KMS-11 (cell line): ENCODE data around the gene CTNNA2.

ENCODE experiments used
- H2AFZ ChIP-seq: fragments of 200-600 bp; sonication (generic); 2 replicates; pipeline ENCODE4 v1.6.1; 2016; ENCODE audit warnings: antibody characterized with exemption, mixed run types, low read depth
- H3K27ac ChIP-seq: fragments of 200-600 bp; sonication (generic); 2 replicates; pipeline ENCODE4 v1.6.1; 2016; ENCODE audit warnings: mild to moderate bottlenecking, mixed run types
- H3K27me3 ChIP-seq: fragments of 200-600 bp; sonication (generic); 2 replicates; pipeline ENCODE4 v1.6.1; 2017; ENCODE audit warnings: mild to moderate bottlenecking, low read depth, mixed run types, moderate library complexity; ENCODE audit not compliant: insufficient read depth
- H3K36me3 ChIP-seq: fragments of 200-600 bp; sonication (generic); 2 replicates; pipeline ENCODE4 v1.6.1; 2017; ENCODE audit warnings: mild to moderate bottlenecking, mixed run types; ENCODE audit not compliant: insufficient read depth
- H3K4me1 ChIP-seq: fragments of 200-600 bp; sonication (generic); 2 replicates; pipeline ENCODE4 v1.6.1; 2016; ENCODE audit warnings: mild to moderate bottlenecking, low read depth, mixed run types; ENCODE audit not compliant: poor library complexity, severe bottlenecking
- H3K4me2 ChIP-seq: fragments of 200-600 bp; sonication (generic); 2 replicates; pipeline ENCODE4 v1.7.0; 2016; ENCODE audit warnings: mild to moderate bottlenecking, mixed run types
- H3K4me3 ChIP-seq: fragments of 200-600 bp; sonication (generic); IDR thresholded peaks from 2 replicates; pipeline ENCODE4 v1.6.1; 2017; ENCODE audit warnings: low read depth, low read length, mixed read lengths; ENCODE audit not compliant: insufficient read depth
- H3K79me2 ChIP-seq: fragments of 200-600 bp; sonication (generic); 2 replicates; pipeline ENCODE4 v1.6.1; 2016; ENCODE audit warnings: low read depth, mixed run types; ENCODE audit not compliant: insufficient read depth
- H3K9ac ChIP-seq: fragments of 200-600 bp; sonication (generic); 2 replicates; pipeline ENCODE4 v1.6.1; 2016; ENCODE audit warnings: mild to moderate bottlenecking, mixed run types
- H4K20me1 ChIP-seq: fragments of 200-600 bp; sonication (generic); 2 replicates; pipeline ENCODE4 v1.6.1; 2016; ENCODE audit warnings: mild to moderate bottlenecking, mixed run types; ENCODE audit not compliant: insufficient read depth
- CTCF ChIP-seq: fragments of 200-600 bp; sonication (generic); conservative IDR thresholded peaks from 2 replicates; pipeline ENCODE4 v1.6.1; 2017; ENCODE audit warnings: low read depth, mild to moderate bottlenecking, antibody characterized with exemption, low read length, moderate library complexity, mixed read lengths

Gene CTNNA2

DNA sequence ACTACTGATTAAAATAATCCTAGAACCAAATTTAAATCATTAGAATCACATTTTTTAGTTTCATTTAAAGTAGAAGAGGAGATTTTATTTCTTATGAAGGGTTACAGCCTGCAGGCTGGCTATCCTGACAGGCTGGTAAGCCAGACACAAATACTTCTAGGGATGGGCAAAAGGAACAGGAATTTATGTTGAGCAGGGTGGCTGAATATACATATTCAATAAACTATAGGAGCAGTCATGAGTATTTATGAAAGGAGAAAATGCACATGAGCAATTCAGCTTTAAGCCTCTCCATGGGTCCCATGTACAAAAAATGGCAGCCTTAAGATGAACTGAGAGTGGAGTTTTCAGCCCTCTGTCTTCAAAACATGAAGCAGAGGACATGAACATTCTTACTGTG, 182.4 kb downstream of the CTNNA2 start:
- Histone ChIP-seq H3K27me3 (no peaks in the 10 kb centered on the region), H2AFZ (no peak overlapping the region), H4K20me1 (no peaks in the 10 kb centered on the region), H3K27ac (no peak overlapping the region), H3K36me3 (no peaks in the 10 kb centered on the region), H3K4me2 (no peak overlapping the region), H3K4me3 (no peak overlapping the region), H3K79me2 (no peaks in the 10 kb centered on the region), H3K4me1 (no peaks in the 10 kb centered on the region), H3K9ac (no peak overlapping the region)
- TF ChIP-seq CTCF, result no peak

- Histone ChIP-seq H4K20me1 (no peaks in the 10 kb centered on the region), H3K4me1 (no peaks in the 10 kb centered on the region), H2AFZ (no peak overlapping the region), H3K27me3 (no peaks in the 10 kb centered on the region), H3K4me3 (no peak overlapping the region), H3K27ac (no peak overlapping the region), H3K79me2 (no peaks in the 10 kb centered on the region), H3K36me3 (no peaks in the 10 kb centered on the region), H3K4me2 (no peak overlapping the region), H3K9ac (no peak overlapping the region)
- no peak for TF ChIP-seq CTCF
Observed at GRCh38 chr2:79697200-79697599, 184.3 kb downstream of the CTNNA2 start.

- H3K79me2 ChIP-seq, result no peaks in the 10 kb centered on the region
- no peak overlapping the region for H3K4me2 ChIP-seq
- H3K27ac ChIP-seq, result no peak overlapping the region
- H3K36me3 ChIP-seq, result no peaks in the 10 kb centered on the region
- H2AFZ ChIP-seq, result no peak overlapping the region
- H4K20me1 ChIP-seq, result no peaks in the 10 kb centered on the region
- no peak overlapping the region for H3K9ac ChIP-seq
- H3K4me3 ChIP-seq, result no peak overlapping the region
- TF ChIP-seq CTCF, result no peak
- H3K27me3 ChIP-seq, result no peaks in the 10 kb centered on the region
- H3K4me1 ChIP-seq, result no peaks in the 10 kb centered on the region
Observed at GRCh38 chr2:79700651-79701050, 187.8 kb downstream of the CTNNA2 start.

DNA sequence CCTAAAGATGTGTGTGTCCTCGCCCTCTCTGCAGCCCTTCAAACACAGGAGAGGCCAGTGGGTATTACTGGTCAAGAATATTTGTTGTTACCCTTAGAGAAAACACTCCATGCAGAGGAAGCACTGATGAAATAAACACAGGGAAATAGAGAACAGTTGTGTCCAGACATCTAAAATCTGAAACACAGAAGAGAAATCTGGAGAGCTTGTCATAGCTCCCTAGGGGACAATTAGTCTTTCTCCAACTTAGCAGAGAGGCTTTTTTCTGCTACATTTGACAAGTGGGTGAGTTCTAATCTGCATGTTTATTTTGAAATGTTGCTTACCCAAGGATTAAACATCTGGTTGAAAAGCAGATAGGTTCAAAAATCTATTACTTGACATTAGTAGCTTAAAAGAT, 190.1 kb downstream of the CTNNA2 start:
- Histone ChIP-seq H2AFZ (no peak overlapping the region), H3K27ac (no peak overlapping the region), H3K4me2 (no peak overlapping the region), H3K36me3 (no peaks in the 10 kb centered on the region), H3K27me3 (no peaks in the 10 kb centered on the region), H3K4me1 (no peaks in the 10 kb centered on the region), H3K4me3 (no peak overlapping the region), H3K79me2 (no peaks in the 10 kb centered on the region), H4K20me1 (no peaks in the 10 kb centered on the region), H3K9ac (no peak overlapping the region)
- TF ChIP-seq CTCF, result no peak

DNA sequence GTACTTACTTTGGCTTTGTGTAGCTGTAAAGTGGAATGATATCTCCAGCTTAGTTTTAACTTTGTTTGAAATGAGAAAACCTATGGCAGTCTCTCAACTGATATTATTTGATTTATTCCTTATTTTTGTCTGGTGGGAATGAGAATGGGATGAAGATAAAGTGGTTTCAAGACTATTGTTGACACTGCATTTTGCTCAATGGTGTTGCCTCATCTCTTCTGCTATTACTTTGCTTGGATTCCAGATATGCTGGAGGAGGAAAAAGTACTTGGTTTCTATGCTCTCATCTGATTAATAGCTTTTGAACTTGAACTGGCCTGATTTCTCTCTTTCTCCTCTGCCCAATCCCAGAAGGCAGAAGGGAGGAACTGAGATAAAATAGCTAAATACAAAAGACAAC, 198.2 kb downstream of the CTNNA2 start:
- no peaks in the 10 kb centered on the region for H3K79me2 ChIP-seq

More for the DNA sequence above, 198.2 kb downstream of the CTNNA2 start:
- H3K27me3 ChIP-seq, result no peaks in the 10 kb centered on the region
- no peak for TF ChIP-seq CTCF
- no peaks in the 10 kb centered on the region for H4K20me1 ChIP-seq
- H2AFZ ChIP-seq, result no peak overlapping the region
- H3K4me2 ChIP-seq, result no peak overlapping the region
- H3K4me1 ChIP-seq, result no peaks in the 10 kb centered on the region
- H3K36me3 ChIP-seq, result no peaks in the 10 kb centered on the region
- no peak overlapping the region for H3K4me3 ChIP-seq
- H3K27ac ChIP-seq, result no peak overlapping the region
- no peak overlapping the region for H3K9ac ChIP-seq
